GM18858 (cell line): ENCODE data around the gene SUSD1.
A peak's percentile ranks its signal among the peaks of the same experiment; 100 is the strongest.

Source experiments
- ATAC-seq: cut with Tn5 transposase; IDR thresholded peaks from one replicate; pipeline ENCODE4 v1.9.1; 2021; ENCODE audit not compliant: unreplicated experiment

Gene SUSD1

GRCh38 chr9:112020680-112021596, 154.2 kb downstream of the SUSD1 start:
- no peak for ATAC-seq

GRCh38 chr9:112017878-112018277, 157.2 kb downstream of the SUSD1 start:
- ATAC-seq, result no peak

GRCh38 chr9:112015736-112016135, 159.4 kb downstream of the SUSD1 start:
- ATAC-seq, result no peak

GRCh38 chr9:112015149-112015548, 159.9 kb downstream of the SUSD1 start:
- no peak for ATAC-seq

GRCh38 chr9:112013266-112013665, 161.8 kb downstream of the SUSD1 start:
- ATAC-seq, result no peak

- ATAC-seq, result peak; percentile 75
Measured at GRCh38 chr9:112012026-112012902, 162.8 kb downstream of the SUSD1 start.

- no peak for ATAC-seq
Measured at GRCh38 chr9:112011051-112011620, 164.0 kb downstream of the SUSD1 start.

- ATAC-seq, result no peak
Measured at GRCh38 chr9:112010537-112010936, 164.6 kb downstream of the SUSD1 start.

GRCh38 chr9:112009656-112010055, 165.4 kb downstream of the SUSD1 start:
- no peak for ATAC-seq

- no peak for ATAC-seq
Measured at GRCh38 chr9:112007575-112008240, 167.4 kb downstream of the SUSD1 start.

- ATAC-seq, result no peak
Measured at GRCh38 chr9:112006361-112007020, 168.6 kb downstream of the SUSD1 start.

GRCh38 chr9:112005939-112006338, 169.2 kb downstream of the SUSD1 start:
- no peak for ATAC-seq

GRCh38 chr9:112003538-112003937, 171.6 kb downstream of the SUSD1 start:
- no peak for ATAC-seq

GRCh38 chr9:112002847-112003457, 172.1 kb downstream of the SUSD1 start:
- no peak for ATAC-seq

GRCh38 chr9:112002131-112002846, 172.8 kb downstream of the SUSD1 start:
- no peak for ATAC-seq

GRCh38 chr9:112000743-112001142, 174.4 kb downstream of the SUSD1 start:
- no peak for ATAC-seq

- no peak for ATAC-seq
Measured at GRCh38 chr9:111999319-111999718, 175.8 kb downstream of the SUSD1 start.

GRCh38 chr9:111997831-111998230, 177.3 kb downstream of the SUSD1 start:
- ATAC-seq, result no peak

- ATAC-seq, result peak; percentile 45
Measured at GRCh38 chr9:111994831-111995458, 180.2 kb downstream of the SUSD1 start.
